Lower leg skin (tissue), 3 donors: ENCODE results near the gene BTBD16.

ENCODE experiments used
- POLR2A ChIP-seq, 2 donors: fragments of 450-650 bp; IDR thresholded peaks; one replicate each; pipeline ENCODE4 v1.6.1; 2016 to 2017; ENCODE audit warnings: antibody characterized with exemption in 2 of 2, mild to moderate bottlenecking in 1 of 2, moderate library complexity in 1 of 2
- TF ChIP-seq, protein P1 (sequence below), 3 donors: fragments of 450-650 bp; IDR thresholded peaks; one replicate each; pipeline ENCODE4 v1.5.1; 2016; ENCODE audit warnings: antibody characterized with exemption in 3 of 3, mild to moderate bottlenecking in 3 of 3, moderate library complexity in 2 of 3

DNA sequence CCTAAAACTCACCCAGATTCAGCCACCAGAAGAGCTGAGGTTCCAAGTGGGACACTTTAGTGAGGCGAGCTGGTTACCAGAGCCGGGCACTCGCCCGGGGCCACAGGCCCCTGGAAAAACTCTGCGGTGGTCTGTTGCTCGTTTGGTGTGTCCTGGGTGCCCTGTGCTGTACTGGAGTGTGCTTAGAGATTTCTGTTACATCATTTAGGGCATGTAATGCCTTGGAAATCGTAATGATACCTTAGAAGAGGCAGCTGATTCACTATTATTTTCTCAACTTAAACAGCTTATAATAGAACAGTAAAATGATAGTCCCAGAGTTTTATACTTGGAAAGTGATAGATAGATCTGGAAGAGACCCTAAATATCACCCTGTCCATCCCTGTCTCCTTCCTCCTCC, 48.5 kb upstream of the BTBD16 start:
- TF ChIP-seq, protein P1, sequence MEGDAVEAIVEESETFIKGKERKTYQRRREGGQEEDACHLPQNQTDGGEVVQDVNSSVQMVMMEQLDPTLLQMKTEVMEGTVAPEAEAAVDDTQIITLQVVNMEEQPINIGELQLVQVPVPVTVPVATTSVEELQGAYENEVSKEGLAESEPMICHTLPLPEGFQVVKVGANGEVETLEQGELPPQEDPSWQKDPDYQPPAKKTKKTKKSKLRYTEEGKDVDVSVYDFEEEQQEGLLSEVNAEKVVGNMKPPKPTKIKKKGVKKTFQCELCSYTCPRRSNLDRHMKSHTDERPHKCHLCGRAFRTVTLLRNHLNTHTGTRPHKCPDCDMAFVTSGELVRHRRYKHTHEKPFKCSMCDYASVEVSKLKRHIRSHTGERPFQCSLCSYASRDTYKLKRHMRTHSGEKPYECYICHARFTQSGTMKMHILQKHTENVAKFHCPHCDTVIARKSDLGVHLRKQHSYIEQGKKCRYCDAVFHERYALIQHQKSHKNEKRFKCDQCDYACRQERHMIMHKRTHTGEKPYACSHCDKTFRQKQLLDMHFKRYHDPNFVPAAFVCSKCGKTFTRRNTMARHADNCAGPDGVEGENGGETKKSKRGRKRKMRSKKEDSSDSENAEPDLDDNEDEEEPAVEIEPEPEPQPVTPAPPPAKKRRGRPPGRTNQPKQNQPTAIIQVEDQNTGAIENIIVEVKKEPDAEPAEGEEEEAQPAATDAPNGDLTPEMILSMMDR (IDR thresholded peaks at IDR 0.05), result no peak
- no peak for TF ChIP-seq POLR2A (IDR thresholded peaks at IDR 0.05)
